Inferior parietal cortex (tissue), 1 donor: ENCODE measurements around the gene SPTBN2.
A peak's percentile ranks its signal among the peaks of the same experiment; 100 is the strongest.

Experiments
- DNase-seq: peaks from one replicate; pipeline ENCODE4 v3.0.0-alpha.2; 2016; ENCODE audit errors: extremely low spot score

SPTBN2 gene

DNA sequence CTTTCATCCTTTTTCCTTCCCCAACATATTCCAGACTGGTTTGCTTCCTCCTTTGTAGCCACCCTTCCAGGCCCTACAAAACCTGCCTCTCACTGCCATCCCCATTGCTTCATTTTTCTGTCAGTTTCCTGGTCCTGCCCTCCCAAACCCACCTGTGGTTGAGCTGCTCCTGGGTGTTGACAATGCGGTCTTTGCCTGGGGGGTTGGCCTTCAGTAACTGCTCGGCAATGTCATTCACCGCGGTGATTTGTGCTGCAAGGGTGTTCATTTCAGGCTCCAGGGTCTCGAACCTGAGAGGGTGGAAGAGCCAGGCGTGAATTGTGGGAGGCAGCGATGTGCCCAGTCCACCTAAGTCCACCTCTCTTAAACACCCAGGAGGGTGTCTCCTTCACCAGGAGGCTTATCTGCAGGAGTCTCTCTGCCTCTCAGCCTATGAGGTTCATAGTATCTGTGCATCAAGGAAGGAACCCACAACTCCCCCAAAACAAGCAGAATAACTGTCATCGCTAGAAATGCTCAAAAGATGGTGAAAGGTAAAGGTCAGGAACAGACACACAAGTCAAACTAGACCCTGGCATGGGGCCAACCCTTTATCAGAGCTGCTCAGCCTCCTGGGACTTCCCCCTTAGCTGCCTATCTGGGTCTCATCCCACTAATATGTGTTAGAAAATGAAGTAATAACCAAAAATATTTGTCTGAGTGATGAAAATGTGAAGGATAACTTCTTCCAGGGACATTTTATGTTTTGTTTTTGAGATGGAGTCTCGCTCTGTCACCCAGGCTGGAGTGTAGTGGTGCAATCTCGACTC is 27.4 kb downstream of the SPTBN2 start:
- peak; percentile 37 for DNase-seq

- DNase-seq = no peak
These were observed 28.3 kb downstream of the SPTBN2 start for GRCh38 chr11:66700742-66701141.

DNA sequence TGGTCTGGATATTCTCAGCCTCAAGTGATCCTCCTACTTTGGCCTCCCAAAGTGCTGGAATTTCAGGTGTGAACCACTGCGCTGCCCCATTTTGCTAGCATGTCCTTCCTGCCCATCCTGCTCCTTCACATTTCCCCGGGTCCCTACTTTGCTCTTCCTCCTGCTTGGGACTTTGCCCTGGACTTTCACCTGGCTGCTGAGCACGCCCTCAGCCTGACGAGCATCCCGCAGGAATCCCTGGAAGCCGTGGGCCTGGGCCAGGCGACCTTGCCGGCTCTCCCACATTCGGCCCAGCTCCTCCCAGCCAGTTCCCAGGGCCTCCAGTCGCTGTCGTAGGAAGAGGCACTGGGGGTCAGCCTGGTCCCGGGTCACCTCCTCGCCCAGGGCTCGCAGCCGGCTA is 28.7 kb downstream of the SPTBN2 start:
- no peak for DNase-seq

DNA sequence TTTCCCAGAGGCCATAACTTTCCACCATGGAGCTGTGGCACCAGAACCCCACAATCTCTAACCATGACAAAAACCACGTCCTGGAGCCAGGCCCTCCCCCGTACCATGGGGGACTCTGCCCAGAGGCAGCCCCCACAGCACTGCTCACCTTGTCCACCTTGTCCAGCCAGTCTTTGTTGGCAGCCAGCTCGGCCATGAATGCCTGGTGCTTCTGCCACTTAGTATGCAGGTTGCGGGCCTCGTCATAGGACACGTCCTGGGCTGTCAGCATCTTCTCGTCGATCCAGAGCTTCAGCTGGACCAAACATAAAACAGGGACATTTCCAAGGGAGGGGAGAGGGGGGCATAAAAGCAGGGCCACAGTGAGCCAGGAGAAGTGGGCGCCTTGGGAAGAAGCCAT is 30.5 kb downstream of the SPTBN2 start:
- DNase-seq = no peak

GRCh38 chr11:66697988-66698387 is 31.0 kb downstream of the SPTBN2 start:
- DNase-seq = no peak

DNA sequence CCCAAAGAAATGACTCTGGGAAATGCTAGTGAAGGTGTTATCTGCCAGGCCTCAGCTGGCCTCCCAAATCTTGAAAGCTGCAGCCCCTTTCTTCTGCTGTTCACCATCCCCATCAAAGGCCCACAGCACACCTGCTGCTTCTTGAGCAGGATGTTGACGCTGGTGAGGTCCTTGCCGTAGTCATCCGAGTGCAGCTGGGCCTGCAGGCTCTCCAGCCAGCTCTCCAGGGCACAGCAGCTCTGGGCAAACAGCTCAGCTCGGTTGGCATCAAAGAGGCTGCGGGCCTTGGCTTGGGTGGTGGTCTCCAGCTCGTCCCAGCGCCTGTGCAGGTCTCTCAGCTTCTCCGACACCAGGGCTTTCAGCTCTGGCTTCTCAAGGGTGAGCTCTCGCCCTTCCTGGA is 32.9 kb downstream of the SPTBN2 start:
- no peak for DNase-seq

- peak; percentile 89 for DNase-seq
These were observed 34.2 kb downstream of the SPTBN2 start for GRCh38 chr11:66694732-66695207.

- DNase-seq = no peak
These were observed 35.0 kb downstream of the SPTBN2 start for GRCh38 chr11:66694056-66694410.

DNA sequence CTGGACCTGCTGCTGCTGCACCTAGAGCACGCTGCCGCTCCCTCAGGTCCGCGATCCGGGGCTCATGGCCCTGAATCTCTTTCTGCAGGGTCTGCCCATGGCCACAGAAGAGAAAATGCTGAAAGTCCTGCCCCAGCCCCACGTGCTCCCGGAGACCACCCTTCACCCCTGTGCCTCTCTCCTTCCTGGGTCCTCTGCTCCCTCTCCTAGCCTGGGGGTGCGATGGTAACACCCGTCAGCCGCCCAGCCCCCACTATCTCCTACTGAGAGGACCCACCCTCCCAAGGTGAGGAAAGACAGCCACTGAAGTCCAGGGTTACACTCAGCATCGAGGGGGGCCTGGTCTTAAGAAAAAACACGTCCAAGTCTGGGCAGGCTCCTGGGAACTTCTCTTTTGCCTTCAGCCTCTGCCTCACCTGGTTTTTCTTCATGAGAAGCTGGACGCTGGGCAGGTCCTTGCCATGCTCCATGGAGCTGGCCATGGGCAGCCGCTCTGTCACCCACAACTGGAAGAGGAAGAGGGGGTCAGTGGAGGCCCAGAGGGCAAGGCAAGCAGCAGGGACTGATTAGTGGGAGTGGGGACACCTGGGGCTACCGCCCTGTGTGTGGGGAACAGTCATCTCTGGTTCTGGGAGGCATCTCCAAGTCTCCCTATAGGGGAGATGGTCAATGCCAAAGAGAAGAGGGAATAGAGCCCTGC is 35.5 kb downstream of the SPTBN2 start:
- DNase-seq = no peak

DNA sequence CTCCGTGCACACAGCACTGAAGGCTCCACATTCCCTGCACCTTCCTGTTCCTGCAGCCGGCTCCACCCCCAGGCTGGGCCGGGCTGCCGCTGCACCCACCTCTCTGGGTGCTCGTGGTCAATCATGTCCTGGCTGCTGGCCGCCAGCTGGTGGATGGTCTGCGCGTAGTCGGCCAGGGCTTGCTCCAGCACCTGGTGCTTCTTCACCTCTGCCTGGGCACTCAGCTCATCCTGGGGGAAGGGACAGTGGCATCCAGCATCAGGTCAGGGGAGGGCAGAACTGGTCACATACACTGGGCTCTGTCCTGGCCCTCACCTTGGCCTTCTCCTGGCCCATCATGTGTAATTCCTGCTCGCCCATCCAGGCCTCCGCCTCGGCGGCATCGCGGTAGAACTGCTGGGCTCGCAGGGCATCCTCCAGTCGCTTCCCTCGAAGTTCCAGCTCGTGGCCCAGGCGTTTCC is 36.1 kb downstream of the SPTBN2 start:
- no peak for DNase-seq

DNA sequence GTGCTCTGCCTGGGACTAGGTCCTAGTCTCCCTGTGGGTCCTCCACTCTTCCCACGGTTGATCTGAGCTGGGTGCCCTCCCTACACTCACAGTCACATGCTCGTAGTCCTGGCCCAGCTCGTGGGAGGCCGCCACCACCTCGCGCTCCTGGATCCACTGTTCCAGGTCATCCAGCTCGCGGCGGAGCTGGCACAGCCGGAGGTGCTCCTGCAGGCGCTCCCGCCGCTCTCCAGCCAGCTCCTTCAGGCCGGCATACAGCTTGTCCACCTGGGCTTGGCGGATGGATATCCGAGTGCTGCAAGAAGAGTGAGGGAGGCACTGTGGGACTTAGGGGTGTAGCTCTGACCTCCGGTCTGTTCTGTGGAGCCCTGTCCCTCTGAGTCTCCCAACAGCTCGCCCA is 36.6 kb downstream of the SPTBN2 start:
- DNase-seq = no peak

- no peak for DNase-seq
These were observed 37.6 kb downstream of the SPTBN2 start for GRCh38 chr11:66691311-66691980.

DNA sequence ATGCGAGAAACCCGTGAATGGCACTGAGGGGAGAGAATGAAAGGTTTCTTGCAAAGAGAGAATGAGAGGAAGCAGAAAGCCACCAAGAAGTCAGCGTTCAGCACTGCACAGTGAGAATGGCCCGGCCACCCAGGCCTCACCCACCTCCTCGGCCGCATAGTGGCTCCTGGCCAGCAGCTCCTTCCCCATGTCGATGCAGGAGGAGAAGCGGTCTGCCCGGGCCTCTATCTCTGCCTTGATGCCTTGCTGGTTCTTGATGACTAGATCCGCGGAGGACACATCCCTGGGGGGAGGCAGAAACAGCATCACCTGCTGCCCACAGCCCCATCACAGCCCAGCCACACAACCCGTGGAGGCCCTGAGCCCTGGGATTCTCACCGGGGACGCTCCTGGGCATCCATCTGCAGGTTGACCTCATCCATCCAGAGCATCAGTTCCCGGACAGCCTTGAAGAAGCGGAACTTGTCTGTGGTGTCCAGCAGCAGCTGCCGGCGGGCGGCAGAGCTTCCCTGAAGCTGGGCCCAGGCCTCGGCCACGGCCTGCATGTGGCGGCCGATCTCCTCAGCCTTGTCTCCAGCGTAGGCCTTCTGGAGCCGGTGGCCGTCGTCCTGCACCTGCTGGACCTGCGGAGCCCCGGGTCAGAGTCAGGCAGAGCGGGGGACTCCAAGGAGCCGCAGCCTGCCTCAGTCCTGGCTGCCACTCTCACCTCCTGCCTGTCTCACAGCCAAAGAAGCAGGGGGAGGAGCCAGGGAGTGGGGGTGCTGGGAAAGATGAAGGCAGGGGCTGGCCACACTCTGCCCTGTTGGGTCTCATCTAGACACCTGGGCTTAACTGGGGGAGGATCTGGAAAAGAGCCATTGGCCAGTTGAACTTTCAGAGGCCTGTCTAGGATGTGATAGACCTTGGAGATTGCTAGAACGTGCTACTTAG is 39.1 kb downstream of the SPTBN2 start:
- DNase-seq = no peak

- no peak for DNase-seq
These were observed 40.2 kb downstream of the SPTBN2 start for GRCh38 chr11:66688561-66689534.

- DNase-seq = no peak
These were observed 41.2 kb downstream of the SPTBN2 start for GRCh38 chr11:66687831-66688281.

GRCh38 chr11:66686801-66687750 is 41.9 kb downstream of the SPTBN2 start:
- DNase-seq = no peak

DNA sequence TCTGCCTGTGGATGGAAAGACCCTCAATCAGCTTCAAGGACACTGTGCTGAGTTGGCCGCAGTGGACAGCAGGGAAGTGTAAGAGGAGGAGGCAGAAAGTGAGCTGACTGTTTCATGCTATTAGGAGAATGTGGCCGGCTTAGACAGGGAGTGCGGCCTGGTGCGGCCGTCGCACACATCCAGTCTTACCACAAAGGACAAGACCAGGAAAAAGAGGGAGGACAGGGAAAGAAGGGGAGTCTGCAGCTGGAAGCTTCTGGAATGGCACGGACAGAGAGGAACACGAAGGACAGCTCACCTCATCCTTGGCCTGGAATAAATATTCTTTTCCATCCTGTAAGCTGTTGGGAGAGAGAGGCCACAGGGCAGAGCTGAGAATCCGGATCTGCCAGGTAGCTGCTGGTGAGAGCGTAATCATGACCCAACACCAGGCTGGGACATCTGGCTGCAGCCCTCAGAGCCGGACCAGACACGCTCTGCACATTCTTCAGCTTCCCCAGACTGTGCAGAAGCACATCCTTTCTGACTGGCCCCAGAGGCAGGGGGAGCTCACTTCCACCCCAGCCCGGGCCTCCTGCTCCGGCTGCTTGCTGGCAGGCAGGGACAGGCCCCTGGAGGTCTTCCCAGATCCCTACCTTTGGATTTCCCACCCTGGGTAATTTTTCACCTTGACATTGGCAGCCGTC is 42.8 kb downstream of the SPTBN2 start:
- no peak for DNase-seq
